Activated CD4-positive, alpha-beta T cell treated with anti-CD3 and anti-CD28 coated beads, Interleukin-2, amount 50 U/mL, for 16 hours (primary cell): ENCODE data around the gene DNMT3L.
A peak's percentile ranks its signal among the peaks of the same experiment; 100 is the strongest.
"Not testable (repeated sequence)": the region's sequence is repeated elsewhere in the genome, so short reads cannot be mapped to it uniquely, and the experiment has no call there.

ENCODE experiments used
- DNase-seq: peaks from one replicate; pipeline ENCODE4 v3.0.0-alpha.2; 2020

Gene DNMT3L

DNA sequence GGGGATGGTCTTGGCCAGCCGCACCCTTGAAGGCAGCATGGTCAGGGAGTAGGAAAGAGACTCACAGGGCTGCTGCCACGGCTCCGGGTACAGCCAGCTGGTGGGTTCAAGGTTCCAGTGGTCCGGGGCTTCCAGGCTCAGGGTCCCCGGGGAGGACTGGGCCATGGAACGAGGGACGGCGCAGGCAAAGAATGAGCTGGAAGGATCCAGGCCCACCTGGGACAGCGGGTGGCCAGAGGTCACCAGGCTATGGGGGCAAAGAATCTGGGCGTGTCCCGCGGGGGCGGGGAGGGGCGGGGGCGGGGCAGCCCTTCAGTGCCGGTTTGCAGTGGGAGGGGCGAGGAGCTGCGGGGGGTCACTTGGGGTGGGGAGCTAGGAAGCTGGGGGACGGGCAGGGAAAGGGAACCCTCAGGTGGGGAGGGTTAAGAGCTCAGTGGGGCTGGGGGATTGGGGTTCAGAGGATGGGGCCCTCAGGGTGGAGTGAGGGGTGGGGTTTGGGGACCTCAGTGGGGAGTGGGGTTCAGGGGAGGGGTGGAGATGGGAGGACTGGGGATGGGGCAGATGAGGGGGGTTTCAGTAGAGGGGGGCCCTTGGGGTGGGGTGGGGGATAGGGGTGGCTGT is at the start of gene DNMT3L:
Gene DNMT3L, minus strand, starts transcription at position 223 of the 621 bp plus-strand sequence. CDS start 638 bp downstream, outside the sequence.
- no peak for DNase-seq

DNA sequence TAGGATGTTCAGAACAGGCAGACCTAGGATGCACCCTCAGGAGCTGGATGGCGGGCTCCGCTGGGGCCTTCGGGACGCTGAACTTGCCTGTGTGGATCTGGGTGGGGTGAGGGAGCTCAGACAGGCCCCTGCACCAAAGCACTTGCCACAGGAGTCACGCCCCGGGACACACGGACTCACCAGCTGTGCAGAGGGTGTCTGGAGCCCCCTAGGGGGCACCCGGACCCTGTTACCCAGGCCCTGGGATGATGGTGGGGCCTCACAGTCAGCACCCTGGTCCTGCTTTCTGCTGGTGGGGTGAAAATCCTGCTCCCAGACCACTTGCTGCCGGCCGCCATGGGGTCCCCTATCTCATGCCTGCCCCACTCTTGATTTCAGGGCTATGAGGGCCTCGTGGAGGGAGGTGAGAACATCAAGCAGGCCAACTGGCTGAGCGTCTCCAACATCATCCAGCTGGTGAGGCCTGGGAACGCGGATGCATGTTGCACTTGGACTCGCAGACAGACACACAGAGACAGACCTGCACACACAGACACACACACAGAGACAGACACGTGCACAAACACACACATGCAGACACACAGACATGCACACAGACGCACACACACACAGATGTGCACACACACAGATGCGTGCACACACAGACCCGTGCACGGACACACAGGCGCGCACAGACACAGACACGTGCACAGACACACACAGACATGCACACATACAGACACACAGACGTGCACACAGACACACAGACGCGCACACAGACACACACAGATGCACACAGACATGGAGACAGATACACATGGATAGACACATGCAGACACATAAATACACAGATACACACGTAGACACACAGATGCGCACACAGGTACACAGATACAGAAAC is 49.2 kb upstream of the DNMT3L start:
- DNase-seq = no peak

DNA sequence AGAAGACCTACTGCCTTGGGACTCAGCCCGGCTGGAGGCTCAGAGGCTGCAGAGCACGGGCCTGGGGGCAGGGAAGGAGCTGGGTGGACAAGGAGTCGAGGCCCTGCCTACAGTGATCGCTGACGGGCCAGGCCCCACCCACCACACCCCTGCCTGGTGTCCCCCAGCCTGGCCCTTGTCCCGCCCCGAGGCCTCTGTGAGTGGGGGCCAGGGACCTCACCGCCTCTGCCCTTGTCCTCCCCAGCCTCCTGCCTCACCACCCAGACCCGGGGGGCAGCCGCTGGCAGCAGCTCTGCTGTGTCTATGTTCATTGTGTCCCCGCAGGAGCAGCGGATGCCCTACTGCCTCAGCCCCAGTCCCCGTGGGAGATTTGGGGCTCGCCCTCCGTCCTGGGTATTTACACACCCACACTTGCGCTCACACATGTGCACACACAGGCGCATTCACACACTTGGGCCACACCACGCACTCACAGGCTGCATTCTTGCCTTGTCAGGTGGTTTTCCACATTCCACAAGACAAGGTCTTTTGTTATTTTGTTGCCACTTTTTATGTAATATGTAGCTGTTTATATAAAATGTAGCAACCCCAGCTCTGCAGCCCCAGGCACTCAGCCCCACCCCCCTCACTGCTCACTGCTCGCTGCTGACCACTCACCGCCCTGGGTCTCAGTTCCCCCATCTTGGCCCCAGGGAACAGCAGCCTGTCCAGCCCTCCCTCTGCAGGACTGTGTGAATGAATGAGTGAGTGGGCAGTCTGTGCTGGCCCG is 45.4 kb upstream of the DNMT3L start:
- DNase-seq = no peak

DNA sequence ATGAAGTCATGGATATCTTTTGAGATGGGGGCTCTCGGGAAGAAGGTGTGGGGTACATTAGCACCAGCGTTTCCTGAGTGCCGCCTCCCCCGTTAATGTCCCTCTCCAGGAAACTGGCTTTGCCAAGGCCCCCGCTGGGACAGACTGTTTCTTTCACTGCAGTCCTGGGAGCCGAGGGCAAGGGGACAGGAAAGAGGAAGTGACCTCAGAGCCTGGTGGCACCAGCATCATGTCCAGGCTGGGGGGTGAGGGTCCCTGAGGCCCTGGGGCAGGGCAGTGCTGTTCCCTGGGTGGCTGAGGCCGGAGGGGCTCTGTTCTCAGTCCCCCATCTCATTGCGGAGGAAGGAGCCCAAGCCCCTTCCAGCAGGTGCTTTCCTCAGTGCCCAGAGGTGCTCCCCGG is 44.0 kb upstream of the DNMT3L start:
- no peak for DNase-seq

DNA sequence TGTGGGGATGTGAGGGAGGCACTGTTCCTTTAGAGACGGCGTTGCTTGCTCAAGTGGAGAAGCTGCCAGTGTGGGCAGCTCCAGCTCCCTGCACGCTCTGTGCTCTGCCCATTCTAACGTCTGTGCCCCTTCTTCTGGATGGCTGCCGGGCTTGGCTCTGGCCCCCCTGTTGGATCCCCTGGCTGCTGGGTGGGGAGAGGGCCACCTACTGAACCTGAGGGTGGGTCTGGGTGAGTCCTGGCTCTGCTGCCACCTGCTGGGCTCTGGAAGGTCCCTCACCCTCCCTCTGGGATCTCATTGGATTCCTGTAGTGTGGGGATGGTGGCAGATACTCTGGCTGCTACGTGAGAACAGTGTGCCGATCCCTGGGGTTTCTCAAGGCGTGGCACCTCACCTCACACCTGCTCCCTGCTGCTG is 43.2 kb upstream of the DNMT3L start:
- peak; percentile 35 for DNase-seq

DNA sequence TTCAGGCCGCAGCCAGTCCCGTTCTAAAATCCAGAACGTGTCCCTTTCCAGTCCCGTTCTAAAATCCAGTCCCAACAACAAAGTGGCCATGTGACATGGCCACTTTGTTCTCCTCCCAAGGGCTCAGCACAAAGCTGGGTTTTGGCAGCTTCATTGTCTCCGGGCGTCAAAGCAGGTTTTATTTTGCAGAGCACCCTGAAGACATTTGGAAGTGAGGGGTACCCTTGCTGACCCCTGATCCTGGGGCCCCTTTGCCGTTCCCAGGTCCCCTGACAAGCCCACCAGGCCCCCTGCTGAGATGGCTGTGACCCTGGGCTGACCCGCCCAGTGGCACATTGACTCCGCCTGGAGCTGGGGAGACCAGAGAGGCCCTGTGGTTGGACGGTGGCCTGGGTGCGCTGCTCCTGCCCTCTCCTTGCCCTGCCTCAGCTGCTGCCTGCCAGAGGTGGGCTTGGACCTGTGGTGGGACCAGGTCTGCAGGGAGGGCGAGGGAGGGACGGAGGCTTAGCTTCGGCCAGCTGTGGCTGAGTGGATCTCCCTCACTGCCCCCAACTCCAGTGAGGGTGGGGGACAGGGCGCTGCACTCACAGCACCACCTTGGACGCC is 42.4 kb upstream of the DNMT3L start:
- DNase-seq = no peak

DNA sequence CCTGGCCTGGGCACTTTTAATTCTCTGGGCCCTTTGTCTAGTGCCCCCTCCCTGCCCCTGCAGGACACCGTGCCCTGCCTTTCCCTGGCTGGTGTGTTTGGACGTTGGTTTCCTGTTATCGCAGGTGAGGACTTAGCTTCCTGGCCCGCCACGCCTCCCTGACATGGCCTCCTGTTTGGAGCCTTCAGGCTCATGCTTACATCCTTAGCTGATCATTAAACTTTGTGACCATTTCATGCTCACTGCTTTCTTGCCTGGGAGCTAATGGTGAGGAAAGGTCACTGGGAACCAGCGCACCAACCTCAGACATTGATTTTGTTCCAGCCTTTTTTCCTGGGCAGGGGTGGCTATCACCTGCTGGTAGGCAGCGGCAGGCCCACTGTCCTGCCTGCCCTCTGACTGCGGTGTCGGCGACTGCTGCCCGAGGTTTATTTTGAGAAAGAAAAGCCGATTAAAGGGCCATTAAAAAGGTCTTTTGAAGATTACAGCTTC is 41.8 kb upstream of the DNMT3L start:
- no peak for DNase-seq

DNA sequence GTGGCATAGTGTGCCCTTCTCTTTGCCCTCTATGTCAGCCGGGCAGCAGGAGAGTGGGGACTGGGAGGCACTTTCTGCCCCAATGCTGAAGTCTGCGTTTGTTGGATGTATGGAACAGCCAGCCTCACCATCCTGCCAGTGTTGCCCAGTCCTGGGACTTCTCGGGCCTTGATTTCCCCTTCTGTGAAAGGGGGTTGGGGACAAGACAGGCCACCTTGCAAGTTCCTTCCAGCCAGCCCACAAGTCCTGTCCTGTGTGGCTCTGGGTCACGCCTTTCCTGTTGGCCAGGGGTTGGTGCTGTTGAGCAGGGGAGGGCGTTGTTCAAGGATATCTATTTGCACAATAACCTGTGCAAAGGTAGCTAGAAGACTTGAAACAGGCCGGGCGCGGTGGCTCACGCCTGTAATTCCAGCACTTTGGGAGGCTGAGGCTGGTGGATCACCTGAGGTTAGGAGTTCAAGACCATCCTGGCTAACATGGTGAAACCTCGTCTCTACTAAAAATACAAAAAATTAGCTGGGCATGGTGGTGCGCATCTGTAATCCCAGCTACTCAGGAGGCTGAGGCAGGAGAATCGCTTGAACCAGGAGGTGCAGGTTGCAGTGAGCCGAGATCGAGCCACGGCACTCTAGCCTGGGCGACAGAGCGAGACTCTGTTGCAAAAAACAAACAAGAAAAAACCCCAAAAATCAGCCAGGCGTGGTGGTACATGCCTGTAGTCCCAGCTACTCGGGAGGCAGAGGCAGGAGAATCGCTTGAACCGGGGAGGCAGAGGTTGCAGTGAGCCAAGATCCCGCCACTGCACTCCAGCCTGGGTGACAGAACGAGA is 41.1 kb upstream of the DNMT3L start:
- not testable (repeated sequence) for DNase-seq

DNA sequence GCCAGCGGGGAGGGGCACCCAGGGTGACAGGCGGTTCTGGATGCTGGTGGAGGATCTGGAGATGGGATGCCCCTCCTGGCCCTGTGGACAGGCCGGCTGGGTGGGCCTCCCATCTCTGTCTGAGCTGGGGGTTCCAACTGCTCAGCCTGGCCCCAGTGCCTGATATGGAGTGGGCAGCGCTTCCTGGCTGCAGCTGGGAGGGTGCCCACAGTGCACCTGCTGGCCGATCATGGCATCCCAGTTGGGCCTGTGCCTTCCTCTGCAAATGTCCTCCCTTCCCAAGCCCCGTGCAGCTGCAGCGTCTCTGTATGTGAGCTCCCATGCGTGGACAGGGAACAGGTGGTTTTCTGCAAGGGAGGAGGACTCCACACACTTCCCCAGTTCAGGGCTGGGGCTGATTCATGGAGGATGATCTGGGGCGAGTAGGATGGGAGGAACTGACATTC is 40.3 kb upstream of the DNMT3L start:
- no peak for DNase-seq

DNA sequence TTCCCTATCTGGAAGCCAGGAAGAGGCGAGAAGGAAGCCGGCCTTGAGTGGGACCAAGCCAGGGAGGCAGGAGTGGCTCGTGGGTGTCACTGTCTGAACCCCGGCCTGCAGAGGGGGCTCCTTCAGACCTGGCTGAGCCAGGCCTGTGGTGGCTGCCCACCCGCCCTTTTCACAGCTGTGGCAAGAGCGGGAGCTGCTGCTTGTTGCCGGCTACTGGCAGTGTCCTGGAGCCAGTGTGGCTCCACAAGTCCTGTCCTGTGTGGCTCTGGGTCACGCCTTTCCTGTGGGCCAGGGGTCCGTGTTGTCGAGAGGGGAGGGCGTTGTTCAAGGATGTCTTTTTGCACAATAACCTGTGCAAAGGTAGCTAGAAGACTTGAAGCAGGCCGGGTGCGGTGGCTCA is 39.4 kb upstream of the DNMT3L start:
- DNase-seq = no peak

DNA sequence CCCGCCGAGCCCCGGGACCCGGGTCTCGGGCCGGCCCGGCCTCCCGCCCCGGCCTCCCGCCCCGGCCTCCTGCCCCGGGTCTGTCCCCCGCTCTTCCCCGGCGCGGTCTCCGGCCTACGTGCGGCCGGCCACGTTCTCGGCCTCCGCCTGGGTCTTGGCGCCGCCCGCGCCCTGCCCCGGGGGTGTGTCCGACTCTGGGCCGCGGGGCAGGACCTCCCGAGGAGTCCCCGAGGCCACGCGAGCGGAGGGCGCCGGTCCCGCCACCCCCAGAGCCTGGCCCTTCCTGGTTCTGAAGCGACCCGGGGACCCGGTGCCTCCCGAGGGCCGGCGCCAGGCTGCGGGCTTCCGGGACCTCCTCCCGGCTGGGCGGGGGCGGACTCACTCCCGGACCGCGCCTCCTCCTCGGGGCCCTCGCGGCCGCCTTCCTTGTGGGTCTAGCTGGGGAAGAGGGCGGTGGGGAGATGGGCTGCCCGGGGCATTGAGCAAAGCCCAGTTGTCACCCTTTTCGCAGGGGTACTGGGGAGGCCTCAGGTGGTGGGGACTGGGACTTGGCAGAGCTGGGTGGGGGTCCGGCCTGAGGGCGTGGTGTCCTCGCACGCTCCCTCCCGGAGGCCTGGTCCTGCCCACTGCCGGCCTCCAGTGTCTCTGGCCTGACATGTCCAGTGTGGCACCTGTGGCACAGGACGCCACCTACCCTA is 38.7 kb upstream of the DNMT3L start:
- DNase-seq = peak; percentile 68

DNA sequence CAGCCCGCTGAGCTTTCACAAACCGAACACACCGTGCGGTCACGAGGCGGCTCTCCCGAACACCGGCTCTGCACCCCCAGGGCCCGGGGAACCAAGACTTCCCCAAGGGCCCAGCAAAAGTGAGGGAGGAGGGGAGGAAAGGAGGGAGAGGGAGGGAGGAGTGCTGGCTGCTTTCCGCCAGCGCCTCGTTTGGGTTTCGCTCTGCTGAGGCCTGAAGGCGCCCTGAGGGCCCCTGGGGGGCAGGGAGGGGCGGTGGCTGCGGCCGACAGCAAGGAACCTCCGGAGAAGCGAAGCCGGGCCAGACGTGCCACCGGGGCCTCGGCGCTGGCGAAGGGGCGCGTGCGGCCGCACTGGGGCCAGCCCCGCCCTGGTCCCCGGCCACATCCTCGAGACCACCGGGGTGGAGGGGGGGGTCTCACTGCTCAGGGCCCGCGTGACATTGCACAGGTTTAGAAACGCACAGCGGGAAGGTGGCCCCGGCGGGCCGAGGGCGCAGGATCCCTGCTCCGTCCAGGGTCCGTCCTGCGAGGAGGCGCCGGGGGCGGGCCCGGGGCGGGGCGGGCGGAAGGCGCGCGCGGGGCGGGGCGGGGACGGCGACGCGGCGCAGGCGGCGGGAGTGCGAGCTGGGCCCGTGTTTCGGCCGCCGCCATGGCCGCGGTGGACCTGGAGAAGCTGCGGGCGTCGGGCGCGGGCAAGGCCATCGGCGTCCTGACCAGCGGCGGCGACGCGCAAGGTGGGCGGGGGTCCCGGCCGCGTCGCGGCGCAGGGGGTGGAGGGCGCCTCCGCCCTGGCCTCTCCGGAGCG is 38.0 kb upstream of the DNMT3L start, which contains the start of gene PFKL:
Gene PFKL, plus strand, starts transcription at position 596 of the 804 bp plus-strand sequence. Its CDS starts 53 bp downstream, at position 649.
- peak; percentile 80 for DNase-seq

DNA sequence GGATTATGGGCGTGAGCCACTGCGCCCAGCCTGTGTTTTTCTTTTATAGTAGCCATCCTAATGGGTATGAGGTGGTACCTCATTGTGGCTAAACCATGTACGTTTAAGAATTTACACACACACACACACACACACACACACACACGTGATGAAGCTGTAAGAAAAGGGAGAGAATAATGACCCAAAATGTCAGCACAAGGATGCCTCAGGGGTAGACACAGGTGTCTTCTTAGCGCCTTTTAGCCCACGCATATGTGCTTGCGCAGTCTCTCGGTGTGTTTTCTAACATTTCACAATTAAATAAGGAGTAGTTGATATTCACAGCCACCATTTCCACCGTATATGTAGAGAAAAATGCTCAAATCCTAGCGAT is 37.4 kb upstream of the DNMT3L start:
- DNase-seq = no peak

DNA sequence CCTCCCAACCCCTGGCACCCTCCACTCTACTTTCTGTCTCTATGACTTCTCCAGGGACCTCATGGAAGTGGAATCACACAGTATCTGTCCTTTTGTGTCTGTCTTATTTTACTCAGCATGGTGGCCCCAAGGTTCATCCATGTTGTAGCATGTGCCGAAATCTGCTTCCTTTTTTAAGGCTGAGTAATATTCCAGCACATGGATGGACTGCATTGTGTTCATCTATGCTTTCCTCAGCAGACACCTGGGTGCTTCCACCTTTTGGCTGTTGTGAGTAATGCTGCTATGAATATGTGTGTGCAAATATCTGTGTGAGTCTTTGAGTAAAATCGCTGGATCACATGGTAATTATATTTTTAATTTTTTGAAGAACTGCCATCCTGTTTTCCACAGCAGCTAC is 36.6 kb upstream of the DNMT3L start:
- DNase-seq = peak; percentile 30

DNA sequence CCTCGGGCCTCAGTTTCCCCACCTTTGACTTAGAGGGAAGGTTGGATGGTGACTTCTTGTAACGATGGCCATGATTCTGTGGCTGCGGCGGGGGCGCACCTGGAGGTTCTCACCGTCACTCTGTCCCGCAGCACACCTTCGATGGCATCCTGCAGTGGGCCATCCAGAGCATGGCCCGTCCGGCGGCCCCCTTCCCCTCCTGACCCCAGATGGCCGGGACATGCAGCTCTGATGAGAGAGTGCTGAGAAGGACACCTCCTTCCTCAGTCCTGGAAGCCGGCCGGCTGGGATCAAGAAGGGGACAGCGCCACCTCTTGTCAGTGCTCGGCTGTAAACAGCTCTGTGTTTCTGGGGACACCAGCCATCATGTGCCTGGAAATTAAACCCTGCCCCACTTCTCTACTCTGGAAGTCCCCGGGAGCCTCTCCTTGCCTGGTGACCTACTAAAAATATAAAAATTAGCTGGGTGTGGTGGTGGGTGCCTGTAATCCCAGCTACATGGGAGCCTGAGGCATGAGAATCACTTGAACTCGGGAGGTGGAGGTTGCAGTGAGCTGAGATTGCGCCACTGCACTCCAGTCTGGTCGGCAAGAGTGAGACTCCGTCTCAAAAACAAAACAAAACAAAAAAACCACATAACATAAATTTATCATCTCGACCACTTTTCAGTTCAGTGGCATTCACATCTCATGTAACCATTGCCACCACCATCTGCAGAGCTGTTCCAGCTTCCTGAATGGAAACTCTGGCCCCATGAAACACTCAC is 36.0 kb upstream of the DNMT3L start:
- DNase-seq = peak; percentile 79

DNA sequence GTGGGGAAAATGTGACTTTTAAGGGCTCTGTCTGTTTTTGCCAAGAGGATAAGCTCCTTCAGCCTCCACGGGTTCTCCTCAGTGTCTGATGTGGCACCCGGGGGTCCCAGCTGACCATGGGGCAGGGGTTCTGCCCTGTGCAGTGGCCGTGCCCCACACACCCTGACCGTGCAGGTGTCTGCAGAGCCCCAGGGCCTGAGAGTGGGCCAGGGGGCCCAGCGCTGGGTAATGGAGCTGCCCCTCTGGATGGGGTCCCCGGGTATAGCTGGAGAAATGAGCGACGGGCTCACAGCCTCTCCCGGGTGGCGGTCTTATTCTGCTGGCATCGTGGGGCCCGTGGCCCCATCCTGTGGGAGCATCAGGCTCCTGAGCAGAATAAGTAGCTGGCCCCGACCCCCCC is 35.2 kb upstream of the DNMT3L start:
- DNase-seq = no peak

DNA sequence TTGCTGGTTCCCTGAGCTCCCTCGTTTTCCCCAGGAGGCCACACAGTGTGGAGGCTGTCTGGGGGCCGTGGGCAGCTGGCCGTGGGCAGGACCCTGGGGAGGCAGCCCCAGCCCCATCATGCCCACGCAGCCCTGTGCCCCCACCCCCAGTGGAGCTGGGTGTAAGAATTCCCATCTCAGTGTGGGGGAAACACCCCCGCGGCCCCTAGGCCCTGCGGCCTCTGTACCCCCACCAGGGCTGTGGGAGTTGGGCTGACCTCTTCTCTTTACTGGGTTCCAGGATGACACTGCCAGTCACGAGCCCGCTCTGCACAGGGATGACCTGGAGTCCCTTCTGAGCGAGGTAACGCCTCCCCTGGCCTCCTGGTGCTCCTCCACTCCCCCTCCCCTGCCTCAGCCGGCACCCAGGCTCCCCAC is 34.4 kb upstream of the DNMT3L start:
- DNase-seq = no peak

DNA sequence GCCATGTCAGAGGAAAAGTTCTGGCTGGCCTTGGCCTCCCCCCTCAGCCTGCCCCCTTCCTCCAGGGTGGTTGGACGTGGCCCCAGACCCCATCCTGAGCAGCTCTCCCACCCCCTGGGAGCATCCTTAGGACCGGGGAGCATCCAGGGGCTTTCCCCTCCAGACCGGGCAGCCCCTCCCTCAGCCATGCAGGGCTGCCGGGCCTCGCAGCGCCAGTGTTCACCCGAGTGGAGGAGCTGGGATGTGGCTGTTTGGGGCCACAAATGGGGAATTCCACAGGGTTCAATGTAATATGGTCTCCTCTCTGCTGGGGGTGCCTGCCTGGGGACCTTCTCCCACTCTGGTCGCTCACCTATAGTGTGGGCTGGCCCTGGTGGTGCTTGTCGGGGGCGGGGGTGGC is 33.9 kb upstream of the DNMT3L start:
- no peak for DNase-seq

DNA sequence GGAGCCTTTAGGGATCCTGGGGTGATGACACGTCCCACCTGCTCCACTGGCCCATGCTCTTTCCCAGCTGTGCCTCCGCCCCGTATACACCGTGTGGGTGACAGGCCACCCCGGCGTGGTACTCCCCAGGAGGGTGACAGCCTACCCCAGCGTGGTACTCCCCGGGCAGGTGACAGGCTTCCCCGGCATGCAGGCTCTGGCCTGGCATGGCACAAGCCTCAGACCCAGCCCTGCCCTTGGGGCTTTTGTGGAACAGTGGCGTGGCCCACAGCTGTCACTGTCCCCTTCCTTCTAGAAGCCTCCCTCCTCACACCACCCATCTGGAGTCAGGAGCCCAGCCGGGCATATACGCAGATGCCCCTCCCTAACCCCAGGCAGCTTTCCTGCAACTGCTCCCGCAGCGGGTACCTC is 33.5 kb upstream of the DNMT3L start:
- no peak for DNase-seq
